ENCODE results near the gene ACVR1B. TPM values are rescaled to one million over a fixed set of nuclear protein-coding genes. Genes with fewer than 3 reads are reported as not detected.

Gene ACVR1B
- total and polyA plus RNA-seq, 2 donors (not counting 1 experiment from before 2014, with no cell fraction given): 3.4 to 10.6 TPM

- H3K36me3 ChIP-seq (replicated peaks in 1 of 2; ENCODE audit: control extremely low read depth in 1 of 2, control insufficient read depth in 1 of 2, extremely low read depth in 1 of 2, insufficient read depth in 2 of 2, low read length in 1 of 2): no peaks in the 10 kb centered on the region
- ChIA-PET CTCF (no interaction called here), POLR2A (no interaction called here)
- Mint-ChIP-seq H3K4me3 (no peak overlapping the region), H3K4me1 (no peaks in the 10 kb centered on the region), H3K27me3 (peaks cover 36% of the 10 kb centered on the region), H3K9me3 (ENCODE audit: insufficient read depth) (no peaks in the 10 kb centered on the region), H3K27ac (no peak overlapping the region)
- ATAC-seq (ENCODE audit: low read depth) (no peak), DNase-seq (no peak)
- H3K27ac ChIP-seq (ENCODE audit: low read length in 2 of 2): no peak overlapping the region
- peaks cover 0 to 7% (median under 1%) of the 10 kb centered on the region in 4 experiments for H3K27me3 ChIP-seq (replicated peaks in 1 of 4; ENCODE audit: control extremely low read depth in 1 of 4, control insufficient read depth in 3 of 4, insufficient read depth in 4 of 4, low read length in 3 of 4)
- H3K4me2 ChIP-seq (replicated peaks; ENCODE audit: low read depth, low read length, poor library complexity, severe bottlenecking): no peak overlapping the region
- no peaks in the 10 kb centered on the region for H4K20me1 ChIP-seq (ENCODE audit: control insufficient read depth, insufficient read depth, low read length, poor library complexity, severe bottlenecking)
- 96% methylated on average over 4 of the region's 6 CpGs for WGBS (ENCODE audit: insufficient coverage)
- TF ChIP-seq CTCF (IDR thresholded peaks at IDR 0.05): no peak
- no peak for TF ChIP-seq EZH2 (IDR thresholded peaks at IDR 0.05; ENCODE audit: borderline replicate concordance, insufficient read depth, low read depth, low read length, poor library complexity, severe bottlenecking)
- H3K4me1 ChIP-seq (ENCODE audit: control insufficient read depth in 2 of 2, insufficient read depth in 2 of 2, low read length in 2 of 2): no peaks in the 10 kb centered on the region
- H3K79me2 ChIP-seq (ENCODE audit: control insufficient read depth, insufficient read depth, low read length): no peaks in the 10 kb centered on the region
- peaks cover 0 to 4% (median 0%) of the 10 kb centered on the region in 3 donors for H3K9me3 ChIP-seq (ENCODE audit: control extremely low read depth in 1 of 3, control insufficient read depth in 2 of 3, insufficient read depth in 1 of 3, low read length in 2 of 3)
- no peak overlapping the region for H3K4me3 ChIP-seq (ENCODE audit: control extremely low read depth in 1 of 5, extremely low read depth in 1 of 5, insufficient read depth in 1 of 5, low read depth in 2 of 5, low read length in 4 of 5)
- no peak overlapping the region for H2AFZ ChIP-seq (ENCODE audit: insufficient read depth, low read depth, low read length, poor library complexity, severe bottlenecking)
- intact Hi-C loops (cut with micrococcal nuclease): no loop called here
- no peak overlapping the region for H3K9ac ChIP-seq (ENCODE audit: low read length)
These were observed 12.8 kb upstream of the ACVR1B start for GRCh38 chr12:51938726-51939125.

DNA sequence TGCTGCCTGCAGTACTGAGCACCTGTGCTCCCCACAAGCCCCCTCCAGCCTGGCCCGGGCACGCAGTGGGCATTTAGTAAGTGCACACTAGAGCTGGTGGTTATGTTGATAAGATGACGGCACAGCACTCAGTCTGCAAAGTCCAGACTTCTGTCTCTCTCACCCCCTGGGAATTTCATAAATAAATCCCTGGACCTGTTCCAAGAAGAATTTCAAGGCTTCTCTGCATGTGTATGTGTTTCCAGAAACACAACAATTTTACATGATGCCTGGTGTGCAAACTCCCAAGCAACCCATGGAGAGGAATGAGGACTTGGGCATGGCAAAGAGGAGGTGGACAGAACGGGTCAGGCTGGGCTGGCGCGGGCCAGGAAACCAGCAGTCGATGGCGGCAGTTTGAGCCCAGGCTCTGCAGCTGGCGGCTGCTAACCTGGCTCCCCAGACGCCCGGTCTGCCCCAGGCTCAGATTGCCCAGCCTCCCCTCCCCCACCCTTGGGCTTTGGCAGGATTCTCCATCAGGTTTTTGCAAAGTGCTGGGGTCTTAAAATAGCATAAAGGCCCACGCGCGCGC, 10.4 kb upstream of the ACVR1B start:
- no peak overlapping the region for H3K4me2 ChIP-seq (replicated peaks; ENCODE audit: low read depth, low read length, poor library complexity, severe bottlenecking)
- H3K27me3 Mint-ChIP-seq: peaks cover 40% of the 10 kb centered on the region
- H3K9ac ChIP-seq (ENCODE audit: low read length): no peak overlapping the region
- 83% methylated on average over 7 of the region's 15 CpGs for WGBS (ENCODE audit: insufficient coverage)
- H3K27ac ChIP-seq (ENCODE audit: low read length in 2 of 2): no peak overlapping the region
- ATAC-seq (ENCODE audit: low read depth) (no peak), DNase-seq (no peak)
- no peak overlapping the region for H3K4me3 ChIP-seq (ENCODE audit: control extremely low read depth in 1 of 5, extremely low read depth in 1 of 5, insufficient read depth in 1 of 5, low read depth in 2 of 5, low read length in 4 of 5)
- peaks cover 5% of the 10 kb centered on the region for H3K9me3 Mint-ChIP-seq (ENCODE audit: insufficient read depth)
- ChIA-PET POLR2A (no interaction called here), CTCF (no interaction called here)
- H3K4me1 ChIP-seq (ENCODE audit: control insufficient read depth in 2 of 2, insufficient read depth in 2 of 2, low read length in 2 of 2): no peaks in the 10 kb centered on the region
- H2AFZ ChIP-seq (ENCODE audit: insufficient read depth, low read depth, low read length, poor library complexity, severe bottlenecking): no peak overlapping the region
- H3K27me3 ChIP-seq (replicated peaks in 1 of 4; ENCODE audit: control extremely low read depth in 1 of 4, control insufficient read depth in 3 of 4, insufficient read depth in 4 of 4, low read length in 3 of 4): peaks cover 0 to 12% (median 2%) of the 10 kb centered on the region in 4 experiments
- peaks cover 0 to 16% (median 11%) of the 10 kb centered on the region in 3 donors for H3K9me3 ChIP-seq (ENCODE audit: control extremely low read depth in 1 of 3, control insufficient read depth in 2 of 3, insufficient read depth in 1 of 3, low read length in 2 of 3)
- H3K27ac Mint-ChIP-seq: no peak overlapping the region
- no peaks in the 10 kb centered on the region for H3K4me1 Mint-ChIP-seq
- intact Hi-C loops (cut with micrococcal nuclease): no loop called here
- no peak overlapping the region for H3K4me3 Mint-ChIP-seq
- H3K36me3 ChIP-seq (replicated peaks in 1 of 2; ENCODE audit: control extremely low read depth in 1 of 2, control insufficient read depth in 1 of 2, extremely low read depth in 1 of 2, insufficient read depth in 2 of 2, low read length in 1 of 2): no peaks in the 10 kb centered on the region
- TF ChIP-seq CTCF (IDR thresholded peaks at IDR 0.05) (no peak), EZH2 (IDR thresholded peaks at IDR 0.05; ENCODE audit: borderline replicate concordance, insufficient read depth, low read depth, low read length, poor library complexity, severe bottlenecking) (no peak)
- no peaks in the 10 kb centered on the region for H3K79me2 ChIP-seq (ENCODE audit: control insufficient read depth, insufficient read depth, low read length)
- no peaks in the 10 kb centered on the region for H4K20me1 ChIP-seq (ENCODE audit: control insufficient read depth, insufficient read depth, low read length, poor library complexity, severe bottlenecking)

All from B cell (primary cell).